Stimulated activated CD8-positive, alpha-beta memory T cell treated with anti-CD3 and anti-CD28 coated beads, Interleukin-7, amount 100 ng/mL, for 48 hours (primary cell): Measurements from ENCODE around the gene NPHP4.

Experiments used
- DNase-seq, 2 donors: peaks; one replicate each; pipeline ENCODE4 v3.0.0-alpha.2; 2020; ENCODE audit warnings: low read depth in 1 of 2; ENCODE audit errors: extremely low read depth in 1 of 2

Gene NPHP4

GRCh38 chr1:5974631-5975030, 17.6 kb downstream of the NPHP4 start:
- no peak for DNase-seq

GRCh38 chr1:5973771-5974170, 18.5 kb downstream of the NPHP4 start:
- DNase-seq = no peak

- DNase-seq = no peak
These were observed 20.1 kb downstream of the NPHP4 start for GRCh38 chr1:5972198-5972520.

GRCh38 chr1:5971471-5972197, 20.6 kb downstream of the NPHP4 start:
- DNase-seq = no peak

- no peak for DNase-seq
These were observed 21.5 kb downstream of the NPHP4 start for GRCh38 chr1:5970610-5971273.

GRCh38 chr1:5969168-5969567, 23.1 kb downstream of the NPHP4 start:
- DNase-seq = no peak

GRCh38 chr1:5968161-5968736, 24.0 kb downstream of the NPHP4 start:
- DNase-seq = no peak

GRCh38 chr1:5967351-5968160, 24.7 kb downstream of the NPHP4 start:
- no peak for DNase-seq

- DNase-seq = no peak
These were observed 25.6 kb downstream of the NPHP4 start for GRCh38 chr1:5966543-5967205.

- DNase-seq = no peak
These were observed 26.6 kb downstream of the NPHP4 start for GRCh38 chr1:5965586-5966131.

GRCh38 chr1:5962265-5963105, 29.7 kb downstream of the NPHP4 start:
- DNase-seq = no peak

- no peak for DNase-seq
These were observed 30.6 kb downstream of the NPHP4 start for GRCh38 chr1:5961601-5962000.

- DNase-seq = no peak
These were observed 31.9 kb downstream of the NPHP4 start for GRCh38 chr1:5960336-5960735.

- no peak for DNase-seq
These were observed 32.5 kb downstream of the NPHP4 start for GRCh38 chr1:5959667-5960230.

- no peak for DNase-seq
These were observed 33.1 kb downstream of the NPHP4 start for GRCh38 chr1:5959087-5959486.

GRCh38 chr1:5956022-5956830, 36.0 kb downstream of the NPHP4 start:
- no peak for DNase-seq

GRCh38 chr1:5955479-5955977, 36.7 kb downstream of the NPHP4 start:
- no peak for DNase-seq

GRCh38 chr1:5954964-5955363, 37.3 kb downstream of the NPHP4 start:
- DNase-seq = no peak
